ENCODE data around the gene CDKAL1.

- no peak for TF ChIP-seq EZH2 (optimal IDR thresholded peaks at IDR 0.05; ENCODE audit: low read depth, low read length)
- TF ChIP-seq CTCF (IDR thresholded peaks at IDR 0.05; ENCODE audit: low read length) = no peak
- no peak for TF ChIP-seq EZH2phosphoT487 (IDR thresholded peaks at IDR 0.05; ENCODE audit: low read length)
These were observed 617.3 kb downstream of the CDKAL1 start for GRCh38 chr6:21151530-21151929.
